IPS DF 19.7 (cell line): ENCODE results near the gene HOXA13.

ENCODE experiments used
- DNase-seq: peaks from one replicate; pipeline ENCODE4 v3.0.0-alpha.2; 2013; ENCODE audit warnings: low read depth, low spot score

Gene HOXA13

DNA sequence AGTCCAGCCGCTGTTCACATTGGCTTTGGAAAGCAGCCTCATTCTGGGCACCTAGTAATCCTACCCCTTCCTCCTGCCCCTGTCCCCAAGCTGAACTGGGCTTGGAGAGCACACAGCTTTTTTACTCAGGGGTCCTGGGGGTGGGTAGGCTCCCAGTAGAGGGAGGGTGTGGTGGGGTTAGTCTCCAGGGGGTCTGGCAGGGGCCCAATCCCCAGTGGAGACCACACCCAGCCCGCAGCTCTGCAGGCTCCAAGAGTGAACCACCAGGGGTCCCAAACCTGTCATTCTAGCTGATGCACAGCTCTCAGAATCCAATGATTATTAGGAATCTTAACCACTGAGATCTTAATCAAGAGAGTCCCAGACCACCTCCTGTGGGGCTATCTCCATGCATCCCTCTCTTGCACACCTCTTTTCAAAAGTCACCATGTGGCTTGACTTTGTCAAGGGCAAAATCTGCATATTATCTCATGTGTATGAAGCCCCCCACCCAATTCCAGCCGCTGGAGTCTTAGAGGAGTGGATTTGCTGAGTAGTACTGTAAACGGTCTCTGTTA lies 17.5 kb downstream of the HOXA13 start:
- DNase-seq = no peak

DNA sequence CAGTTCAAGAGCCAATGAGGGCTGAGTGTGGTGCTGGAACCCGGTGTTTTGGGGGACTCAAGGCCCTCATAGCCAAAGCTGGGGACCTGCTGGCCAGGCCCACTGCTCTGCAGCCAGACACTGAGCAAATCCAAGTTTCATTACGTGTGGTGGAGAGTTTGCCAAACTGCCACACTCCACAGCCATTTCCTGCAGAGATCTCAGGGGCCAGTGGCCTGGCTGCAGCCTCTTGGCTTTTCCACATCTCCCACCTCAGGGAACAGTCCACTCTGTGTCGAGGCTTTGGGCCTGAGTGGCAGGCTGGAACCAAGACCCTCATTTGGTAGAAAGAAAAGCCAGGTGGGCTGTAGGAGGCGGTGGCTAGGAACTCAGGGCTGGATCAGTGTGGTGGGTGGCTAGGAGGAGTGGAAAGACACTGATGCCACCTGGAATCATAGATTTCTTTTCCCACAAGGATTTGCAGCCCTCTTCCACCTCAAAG lies 18.1 kb downstream of the HOXA13 start:
- no peak for DNase-seq

DNA sequence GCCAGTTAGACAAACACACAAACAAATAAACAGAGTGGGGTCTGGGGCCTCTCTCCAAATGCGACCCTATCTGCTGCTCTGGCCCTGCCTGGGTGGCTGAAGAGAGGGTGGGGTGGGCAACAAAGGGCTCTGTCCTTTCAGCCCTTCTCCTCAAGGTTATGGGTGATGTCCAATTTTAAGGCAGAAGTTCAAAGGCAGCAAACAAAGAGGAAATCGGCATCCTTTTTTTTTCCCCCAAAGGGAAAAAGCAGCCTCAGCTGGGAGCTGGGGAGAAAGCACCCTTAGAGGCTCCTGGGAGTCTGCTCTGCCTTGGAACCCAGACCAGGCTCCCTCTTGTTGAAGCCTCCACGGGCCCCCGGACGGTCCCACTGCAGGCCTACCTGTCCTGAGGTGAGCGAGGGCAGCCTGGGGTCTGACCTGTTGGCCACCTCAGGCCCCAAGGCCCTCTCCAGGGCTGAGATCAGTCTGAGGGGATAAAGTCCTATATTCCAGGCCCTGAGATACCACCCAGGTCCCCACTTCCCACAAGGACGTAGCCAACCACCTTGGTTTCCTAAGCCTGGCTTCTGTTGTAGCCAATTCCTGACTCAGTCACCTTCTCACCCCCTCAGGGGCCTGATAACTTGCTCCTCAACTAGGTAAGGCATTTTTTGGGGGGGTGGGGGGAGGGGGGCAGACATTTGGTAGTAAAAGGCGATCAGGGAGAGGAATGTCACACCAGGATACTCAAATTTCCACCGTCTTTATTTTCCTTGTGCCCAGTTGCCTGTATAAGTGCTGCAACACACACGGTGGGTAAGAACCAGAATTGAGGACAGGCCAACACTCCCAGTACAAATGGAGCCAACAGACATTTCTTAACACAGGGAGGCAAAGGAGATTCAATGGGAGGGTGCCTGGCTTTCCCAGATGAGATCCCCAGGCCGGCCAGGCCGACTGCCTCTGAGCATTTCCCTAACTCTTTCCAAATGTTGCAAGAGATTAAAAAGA lies 19.2 kb downstream of the HOXA13 start:
- no peak for DNase-seq

DNA sequence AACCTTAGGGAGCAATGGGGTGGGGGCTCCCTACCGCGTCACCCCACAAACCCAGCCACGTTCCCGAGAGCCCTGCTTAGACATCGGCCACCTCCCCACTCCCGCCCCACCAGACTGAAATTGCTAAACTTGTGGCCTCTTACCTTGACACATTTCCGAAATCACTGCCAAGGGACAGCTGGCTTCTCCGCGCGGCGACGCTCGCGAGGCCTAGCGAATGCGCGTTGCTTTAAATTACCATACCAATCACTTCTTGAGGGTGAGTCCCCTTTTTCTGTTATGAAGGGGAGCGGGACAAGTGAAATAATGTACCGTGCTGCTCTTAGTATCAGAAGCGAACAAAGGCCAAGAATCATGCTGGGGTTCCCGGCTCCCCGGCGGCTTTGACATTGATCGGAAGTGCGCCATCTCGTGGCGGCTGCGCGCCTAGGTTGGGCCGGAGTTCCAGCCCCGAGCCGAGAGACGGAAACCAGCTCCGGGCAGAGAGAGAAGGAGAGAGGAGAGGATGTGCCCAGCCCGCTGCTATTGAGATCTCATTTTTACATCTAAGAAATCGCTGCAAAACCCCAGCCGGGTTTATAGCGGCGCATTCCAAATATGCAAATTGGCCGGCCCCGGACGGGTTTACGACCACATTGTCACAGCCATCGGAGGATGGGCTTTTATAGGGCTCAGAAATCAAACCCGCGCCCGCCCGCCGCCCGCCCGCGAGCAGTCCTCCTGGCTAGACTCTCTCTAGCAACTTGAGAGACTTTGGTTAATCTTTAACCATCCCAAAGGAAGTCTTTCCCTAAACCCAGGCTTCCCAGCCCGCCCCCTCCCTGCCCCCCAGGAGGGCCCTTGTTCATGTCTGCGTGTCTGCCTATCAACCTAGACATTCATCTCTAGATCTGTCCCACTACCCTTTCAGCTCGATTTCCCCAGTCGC lies 20.1 kb downstream of the HOXA13 start:
- no peak for DNase-seq

DNA sequence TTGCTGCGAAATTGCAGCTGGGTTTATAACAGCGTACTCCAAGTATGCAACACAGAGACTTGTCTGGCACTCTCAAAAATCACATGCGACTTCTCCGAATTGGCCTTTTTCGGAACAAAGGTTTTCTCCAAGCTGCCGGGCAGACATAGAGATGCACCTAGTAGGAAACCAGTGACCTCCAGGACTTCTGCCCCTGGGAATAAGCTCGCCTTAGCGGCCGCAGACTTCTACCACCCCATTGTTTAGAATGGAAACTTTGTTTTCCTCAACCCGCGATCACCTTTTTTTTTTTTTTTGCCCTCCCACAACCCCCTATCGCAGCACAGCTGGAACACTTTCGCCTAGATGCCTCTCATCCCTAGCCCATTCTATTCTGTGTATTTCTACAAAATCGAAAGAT lies 20.9 kb downstream of the HOXA13 start:
- no peak for DNase-seq

DNA sequence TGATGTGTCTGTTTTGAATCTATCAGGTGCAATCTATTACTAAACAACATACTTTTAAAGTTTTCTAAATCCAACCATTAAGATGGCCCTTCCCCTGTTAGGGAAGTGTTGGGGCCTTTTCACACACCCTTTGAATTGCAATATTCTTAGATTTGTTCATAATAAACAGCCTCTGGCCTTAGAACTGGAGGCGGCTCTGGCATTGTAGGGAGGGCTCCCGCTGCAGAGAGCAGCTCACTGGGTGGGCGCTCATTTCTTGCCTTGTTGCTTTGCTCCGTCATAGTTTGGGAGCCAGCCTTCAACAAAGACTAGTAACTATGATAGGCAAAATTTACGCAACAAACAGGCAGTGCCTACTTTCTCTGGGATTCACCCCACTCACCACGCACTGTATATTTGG lies 21.5 kb downstream of the HOXA13 start:
- DNase-seq = no peak

DNA sequence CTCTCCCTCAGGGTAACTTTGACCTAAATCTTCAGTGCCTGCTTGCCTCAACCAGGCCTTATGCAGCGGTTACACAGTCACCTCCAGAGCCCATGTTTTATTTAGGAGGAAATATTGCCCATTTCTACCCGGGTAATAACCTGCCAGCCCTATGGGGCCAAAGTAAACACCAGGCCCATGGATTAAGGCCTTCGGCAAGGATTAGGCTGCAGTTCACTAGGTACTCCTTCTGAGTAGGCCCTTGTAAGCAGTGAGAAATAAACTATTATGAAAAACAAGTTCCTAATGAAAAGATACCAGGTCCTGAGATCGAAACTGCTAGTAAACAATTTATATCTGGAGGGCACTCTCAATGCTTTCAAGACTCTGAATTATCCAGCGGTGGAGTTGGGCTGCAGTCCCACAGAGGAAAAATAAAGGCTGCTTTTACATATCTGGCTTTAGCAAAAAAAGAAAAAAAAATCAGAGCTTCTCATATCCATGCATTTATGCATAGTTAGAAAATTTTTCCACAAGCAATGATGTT lies 22.0 kb downstream of the HOXA13 start:
- DNase-seq = no peak

DNA sequence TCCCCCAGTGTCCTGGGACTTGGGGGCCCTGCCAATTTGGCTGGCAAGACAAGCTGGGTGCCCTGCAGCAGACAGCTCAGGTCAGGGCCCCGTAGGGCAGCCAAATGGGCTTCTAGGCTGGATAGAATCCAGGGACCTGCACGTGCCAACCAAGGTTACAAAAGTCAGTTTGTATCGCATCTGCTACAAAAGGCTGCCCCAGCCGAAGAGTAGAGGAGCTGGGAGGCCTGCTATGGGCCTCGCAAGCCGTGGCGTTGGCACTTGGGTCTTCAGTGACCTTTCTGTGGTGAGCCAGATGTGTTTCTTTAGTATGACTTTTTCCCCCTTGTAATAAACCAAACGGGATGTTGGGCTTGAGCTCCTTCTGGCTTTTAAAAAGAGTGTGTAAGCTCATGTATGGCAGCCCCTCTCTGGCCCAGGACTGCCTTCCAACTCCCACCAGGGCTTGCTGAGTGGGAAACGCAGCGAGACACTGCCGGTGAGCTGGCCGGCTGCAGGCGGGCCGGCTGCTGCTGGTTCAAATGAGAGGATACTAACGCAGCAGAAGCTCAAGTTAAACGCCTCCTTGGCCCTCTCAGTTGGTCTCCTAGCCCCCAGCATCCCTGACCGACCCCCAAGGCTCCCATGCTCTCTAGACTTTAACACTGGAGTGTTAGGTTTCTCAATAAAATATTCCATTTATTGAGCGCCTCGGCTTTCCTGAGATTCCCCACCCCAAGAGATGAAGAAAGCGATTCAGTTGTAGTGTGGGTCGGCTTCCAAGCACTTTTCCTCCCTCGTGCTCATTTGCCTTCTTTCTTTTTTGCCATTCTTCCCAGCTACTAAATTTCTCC lies 22.7 kb downstream of the HOXA13 start:
- no peak for DNase-seq

DNA sequence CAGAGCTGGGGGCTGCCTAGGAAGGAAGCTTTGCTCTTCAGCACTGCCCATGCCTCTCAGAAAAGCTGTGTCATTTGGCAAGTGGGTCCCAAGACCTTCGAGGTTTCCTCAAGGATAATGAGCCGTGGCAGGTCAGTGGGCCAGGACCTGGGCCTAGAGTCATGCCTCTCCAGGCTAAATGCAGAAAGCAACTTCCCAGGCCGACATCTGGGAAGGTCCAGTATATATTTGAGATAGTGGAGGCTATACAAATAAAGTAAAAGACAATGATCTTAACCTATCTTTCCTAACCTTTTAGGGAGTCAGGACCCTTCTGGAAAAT lies 23.4 kb downstream of the HOXA13 start:
- DNase-seq = no peak

DNA sequence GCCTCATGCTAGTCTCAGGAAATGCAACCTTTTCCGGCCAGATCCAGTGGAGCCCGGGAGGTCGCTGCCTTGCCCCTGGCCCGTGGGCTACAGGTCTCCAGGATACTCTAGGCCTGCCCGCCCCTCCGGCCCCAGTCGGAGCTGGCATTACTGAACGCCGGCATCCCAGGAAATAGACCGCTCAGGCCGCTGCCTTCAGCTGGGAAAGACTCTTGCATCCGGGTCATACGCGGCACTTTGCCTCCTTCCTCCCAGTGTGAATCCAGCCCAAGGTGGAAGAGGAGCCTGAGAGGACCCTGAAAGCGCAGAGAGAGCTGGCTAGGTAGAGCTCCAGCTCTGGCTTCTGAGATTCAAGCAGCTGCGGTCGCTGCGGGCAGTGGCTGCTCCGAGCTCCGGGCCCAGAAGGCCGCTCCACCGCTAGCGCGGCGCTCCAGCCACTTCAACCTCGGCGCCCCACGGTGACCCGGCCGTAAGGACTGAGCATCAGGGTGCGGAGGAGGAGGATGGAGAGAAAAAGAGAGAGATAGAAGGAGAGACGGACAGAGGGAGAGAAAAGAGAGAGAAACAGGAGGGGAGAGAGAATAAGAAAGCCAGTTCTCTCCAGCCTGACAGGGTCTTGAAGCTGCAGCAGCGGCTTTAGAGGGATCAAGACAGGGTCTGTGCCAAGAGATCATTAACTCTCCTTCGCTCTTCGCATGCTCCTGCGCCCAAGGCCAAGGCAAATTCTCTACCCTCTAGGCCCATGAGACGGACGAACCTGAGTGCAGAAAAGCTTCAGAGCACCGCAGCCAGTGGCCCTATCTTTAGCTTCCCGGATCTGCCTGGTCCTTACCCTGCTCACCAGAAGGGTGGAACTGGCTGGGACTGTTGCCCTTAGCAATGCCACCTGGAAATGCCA lies 24.0 kb downstream of the HOXA13 start:
- no peak for DNase-seq

DNA sequence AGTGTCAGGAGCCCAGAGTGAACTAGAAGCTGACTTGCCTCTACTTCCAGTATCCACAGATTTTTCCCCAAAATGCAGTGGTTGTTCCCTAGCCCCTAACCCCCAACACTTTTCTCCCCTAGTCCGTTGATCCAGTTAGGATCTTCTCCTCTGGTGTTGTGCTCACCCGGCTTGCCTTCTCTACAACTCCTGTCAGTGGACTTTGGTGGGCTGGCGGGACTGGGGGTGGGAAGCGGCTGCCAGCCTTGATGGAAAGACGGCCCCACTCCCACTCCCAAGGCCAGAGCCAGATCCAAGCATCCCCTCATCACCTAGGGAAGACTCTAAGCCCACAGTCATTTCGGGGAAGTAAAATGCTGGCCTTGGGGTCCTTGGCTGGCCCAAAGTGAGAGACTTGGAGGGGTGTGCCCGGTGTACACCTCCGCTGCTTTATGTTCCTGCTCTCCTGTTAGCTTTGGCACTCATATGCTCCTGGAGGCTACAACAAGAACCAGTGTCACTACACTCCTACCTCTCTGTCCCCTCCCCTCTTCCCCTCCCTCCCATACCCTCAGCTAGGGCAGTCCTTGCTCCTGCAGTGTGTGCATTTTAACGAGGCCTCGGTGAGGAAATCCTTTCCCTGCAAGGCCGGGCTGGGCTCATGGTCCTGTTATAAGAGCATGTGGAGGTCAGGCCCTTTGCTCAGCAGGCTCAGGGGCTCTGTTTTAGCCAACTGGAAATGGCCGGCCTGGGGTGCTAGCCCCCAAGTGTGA lies 24.8 kb downstream of the HOXA13 start:
- no peak for DNase-seq

DNA sequence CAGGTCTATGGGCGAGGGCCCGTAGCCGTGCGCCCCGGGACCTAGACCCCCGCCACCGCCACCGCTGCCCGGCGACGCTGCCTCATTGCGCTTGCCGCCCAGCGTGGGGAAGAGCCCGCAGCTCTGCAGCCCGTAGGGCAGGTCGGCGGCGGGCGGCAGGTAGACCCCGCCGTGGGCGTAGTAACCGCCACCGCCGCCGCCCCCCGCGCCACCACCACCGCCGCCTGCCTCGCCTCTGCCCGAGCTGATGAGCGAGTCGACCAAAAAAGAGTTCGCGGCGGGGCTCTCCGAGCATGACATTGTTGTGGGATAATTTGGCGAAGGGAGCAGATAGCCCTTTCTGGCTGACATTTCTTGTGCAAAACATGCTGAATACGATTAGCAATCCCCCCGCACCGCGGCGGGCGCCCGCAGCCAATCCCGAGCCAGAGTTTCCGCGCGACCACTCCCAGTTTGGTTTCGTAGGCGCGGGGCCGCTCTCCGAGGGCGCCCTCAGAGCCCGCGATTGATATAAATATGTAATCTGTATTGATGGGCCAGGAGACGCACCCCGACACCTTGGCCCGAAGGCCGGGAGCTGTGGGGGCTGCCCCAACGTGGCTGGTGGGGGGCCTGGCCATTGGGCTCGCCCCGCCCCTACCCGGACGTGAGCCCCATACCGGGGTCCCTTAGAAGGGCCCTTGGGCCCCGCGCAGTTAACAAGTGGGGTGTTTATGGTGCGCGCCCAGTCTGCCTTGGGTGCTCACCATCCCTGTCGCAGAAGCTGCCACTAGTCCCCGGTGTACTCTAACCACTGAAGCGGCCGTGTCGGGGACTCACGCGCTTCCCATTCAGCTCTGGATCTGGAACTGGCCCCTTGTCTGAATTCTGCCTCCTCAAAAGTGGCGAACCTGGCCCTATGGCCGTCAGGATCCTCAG lies 25.7 kb downstream of the HOXA13 start, which contains the start of gene HOXA10:
HOXA10 (minus strand) TSS at position 365 of the 918 bp plus-strand sequence; CDS start at position 351, 14 bp downstream.
- no peak for DNase-seq

DNA sequence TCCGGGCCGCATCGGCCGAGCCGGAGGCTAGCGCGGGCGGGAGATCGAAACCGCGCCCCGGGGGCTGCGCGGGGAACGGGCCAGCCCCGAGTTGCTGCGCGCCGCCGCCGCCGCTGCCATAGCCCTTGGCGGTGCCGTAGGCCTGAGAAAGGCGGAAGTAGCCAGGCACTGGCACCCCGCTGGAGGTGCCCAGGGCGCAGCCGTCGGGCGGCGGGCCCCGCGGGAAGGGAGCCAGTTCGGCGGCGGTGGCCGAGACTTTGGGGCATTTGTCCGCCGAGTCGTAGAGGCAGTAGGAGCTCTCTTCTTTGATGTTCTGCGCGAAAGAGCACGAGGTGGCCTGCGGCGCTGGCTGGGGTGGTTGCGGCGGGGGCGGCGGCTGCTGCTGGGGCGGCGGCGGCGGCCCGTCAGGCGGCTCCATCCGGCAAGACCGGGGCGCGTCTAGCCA lies 26.4 kb downstream of the HOXA13 start:
- no peak for DNase-seq

DNA sequence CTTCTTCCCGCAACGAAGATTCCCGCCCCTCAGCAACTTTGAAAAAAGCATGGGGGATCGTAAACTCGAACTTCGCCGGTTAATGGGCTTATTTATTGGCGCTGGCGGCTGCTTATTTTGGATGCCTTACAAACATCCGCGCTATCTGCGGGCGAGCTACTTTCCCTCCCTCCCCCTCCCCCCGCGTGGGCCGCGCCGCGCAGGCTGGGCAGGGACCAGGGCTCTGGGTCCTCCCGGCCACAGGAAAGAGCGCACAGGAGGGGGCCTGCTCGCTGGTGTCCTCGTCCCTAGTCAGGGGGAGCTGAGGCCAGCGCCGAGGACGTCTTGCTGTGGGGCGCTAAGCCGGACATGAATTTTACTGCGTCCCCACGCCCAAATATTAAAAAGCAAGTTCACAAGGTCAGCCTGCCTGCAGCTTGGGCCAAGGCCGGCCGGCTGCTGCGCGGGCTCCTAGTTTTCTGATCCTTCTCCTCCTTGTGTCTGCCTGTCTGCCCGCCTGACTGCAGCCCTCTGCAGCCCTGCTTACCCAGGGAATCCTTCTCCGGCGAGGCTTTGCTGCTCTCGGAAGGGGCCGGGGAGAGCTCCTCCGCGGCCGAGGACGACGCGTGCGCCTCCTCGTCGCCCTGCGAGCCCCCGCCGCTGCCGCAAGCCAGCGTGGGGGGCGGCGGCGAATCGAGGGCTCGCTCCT lies 26.9 kb downstream of the HOXA13 start:
- DNase-seq = no peak

DNA sequence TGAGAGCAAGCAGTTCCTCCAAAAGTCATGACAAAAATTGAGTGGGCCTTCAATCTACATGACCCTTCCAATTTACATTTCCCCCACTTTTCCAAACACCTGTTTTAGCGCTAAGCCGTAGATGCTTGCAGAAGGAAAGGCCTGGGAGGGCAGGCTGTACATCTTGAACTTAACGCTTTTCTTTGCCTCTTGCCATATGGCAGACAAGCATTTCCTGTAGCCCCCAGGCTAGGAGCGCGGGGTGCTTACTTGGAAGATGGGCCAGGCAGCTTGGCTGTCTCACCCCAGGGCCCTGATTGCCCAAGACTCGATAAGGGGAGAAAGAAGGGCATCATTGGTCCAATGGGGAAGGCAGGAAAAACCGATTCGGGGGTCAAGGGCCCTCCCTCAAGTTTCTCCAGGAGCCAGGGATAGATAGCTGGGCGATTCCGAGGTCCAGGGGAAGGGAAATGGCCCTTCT lies 27.5 kb downstream of the HOXA13 start:
- DNase-seq = no peak

DNA sequence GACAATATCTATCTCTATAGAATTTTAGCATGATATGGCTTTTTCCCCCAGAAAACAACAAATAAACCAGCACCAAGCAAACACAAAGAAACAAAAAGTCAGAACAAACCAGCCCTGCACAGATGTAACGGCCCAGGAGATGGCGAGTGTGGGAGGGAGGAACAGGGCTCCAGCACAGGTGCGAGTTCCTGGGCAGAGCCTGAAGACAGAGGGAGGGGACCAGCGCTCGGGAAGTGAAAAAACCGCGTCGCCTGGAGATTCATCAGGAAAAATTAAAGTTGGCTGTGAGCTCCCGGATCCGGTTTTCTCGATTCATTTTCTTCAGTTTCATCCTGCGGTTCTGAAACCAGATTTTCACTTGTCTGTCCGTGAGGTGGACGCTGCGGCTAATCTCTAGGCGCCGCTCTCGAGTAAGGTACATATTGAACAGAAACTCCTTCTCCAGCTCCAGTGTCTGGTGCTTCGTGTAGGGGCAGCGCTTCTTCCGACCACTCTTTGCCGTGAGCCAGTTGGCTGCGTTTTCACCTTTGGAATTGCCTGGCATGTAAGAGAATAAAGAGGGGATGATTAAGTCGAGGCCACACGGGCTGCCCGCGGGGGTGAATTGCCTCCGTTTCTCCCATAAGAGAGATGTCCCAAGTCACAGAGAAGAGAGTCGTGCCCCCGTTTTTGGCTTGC lies 28.1 kb downstream of the HOXA13 start:
- DNase-seq = no peak

DNA sequence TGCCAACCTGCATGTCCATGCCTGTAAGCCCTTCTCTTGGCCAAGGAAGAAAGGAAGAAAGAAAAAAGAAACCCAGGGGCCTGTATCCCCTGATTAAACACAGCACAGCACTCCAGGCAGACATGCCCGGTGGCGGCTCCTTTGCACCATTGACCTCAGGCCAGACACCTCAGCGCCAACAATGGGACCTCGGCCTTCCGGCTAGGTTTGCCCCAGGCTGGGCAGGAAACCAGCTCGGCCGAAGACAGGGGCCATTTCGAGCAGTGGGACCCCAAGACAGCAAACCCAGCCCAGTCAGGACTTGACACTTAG lies 28.6 kb downstream of the HOXA13 start:
- DNase-seq = no peak
